ENCODE measurements around the gene PI4KA.

PI4KA gene

GRCh38 chr22:20887375-20887774, 28.8 kb upstream of the PI4KA start:
- no peak overlapping the region for H3K4me3 ChIP-seq (replicated peaks; ENCODE audit: low read depth, low read length)
- TF ChIP-seq CTCF (IDR thresholded peaks at IDR 0.05; ENCODE audit: low read length, missing control alignments): no peak
- no peak for DNase-seq (ENCODE audit: low read depth)

GRCh38 chr22:20885557-20886323, 27.1 kb upstream of the PI4KA start:
- no peak overlapping the region for H3K4me3 ChIP-seq (replicated peaks; ENCODE audit: low read depth, low read length)
- TF ChIP-seq CTCF (IDR thresholded peaks at IDR 0.05; ENCODE audit: low read length, missing control alignments): peak; percentile 96
- DNase-seq (ENCODE audit: low read depth): peak; percentile 89

- no peak for TF ChIP-seq CTCF (IDR thresholded peaks at IDR 0.05; ENCODE audit: low read length, missing control alignments)
- no peak for DNase-seq (ENCODE audit: low read depth)
- H3K4me3 ChIP-seq (replicated peaks; ENCODE audit: low read depth, low read length): no peak overlapping the region
Measured at GRCh38 chr22:20885017-20885556, 26.5 kb upstream of the PI4KA start.

GRCh38 chr22:20884454-20884853, 25.8 kb upstream of the PI4KA start:
- no peak for DNase-seq (ENCODE audit: low read depth)
- TF ChIP-seq CTCF (IDR thresholded peaks at IDR 0.05; ENCODE audit: low read length, missing control alignments): no peak

GRCh38 chr22:20882855-20883254, 24.2 kb upstream of the PI4KA start:
- TF ChIP-seq CTCF (IDR thresholded peaks at IDR 0.05; ENCODE audit: low read length, missing control alignments): no peak
- DNase-seq (ENCODE audit: low read depth): no peak
- no peak overlapping the region for H3K4me3 ChIP-seq (replicated peaks; ENCODE audit: low read depth, low read length)

More at GRCh38 chr22:20884454-20884853, 25.8 kb upstream of the PI4KA start:
- H3K4me3 ChIP-seq (replicated peaks; ENCODE audit: low read depth, low read length): no peak overlapping the region

GRCh38 chr22:20881869-20882815, 23.5 kb upstream of the PI4KA start:
- H3K4me3 ChIP-seq (replicated peaks; ENCODE audit: low read depth, low read length): no peak overlapping the region
- no peak for DNase-seq (ENCODE audit: low read depth)
- TF ChIP-seq CTCF (IDR thresholded peaks at IDR 0.05; ENCODE audit: low read length, missing control alignments): no peak

Data from fibroblast of pulmonary artery (primary cell).